ENCODE measurements around the gene CELA1.
A peak's percentile ranks its signal among the peaks of the same experiment; 100 is the strongest.

The CELA1 gene

DNA sequence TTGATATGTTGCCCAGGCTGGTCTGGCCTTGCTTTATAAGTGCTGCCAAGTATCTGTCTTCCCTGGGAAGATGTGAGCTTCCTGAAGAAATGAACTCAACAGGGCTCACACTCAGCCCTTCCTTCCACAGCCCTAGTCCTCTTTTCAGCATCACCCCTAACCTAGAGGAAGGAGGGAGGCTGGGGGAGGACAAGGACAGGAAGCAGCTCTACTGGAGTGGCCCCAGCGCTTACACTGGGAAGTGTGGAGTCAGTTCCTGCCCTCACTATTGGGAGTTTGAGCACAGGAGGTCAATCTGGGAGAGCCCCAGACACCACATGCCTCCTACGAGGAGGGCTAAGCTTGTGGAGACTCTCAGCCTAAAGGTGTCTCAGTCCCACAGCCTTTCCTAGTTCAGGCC, 27.9 kb upstream of the CELA1 start:
- no peak for DNase-seq

DNA sequence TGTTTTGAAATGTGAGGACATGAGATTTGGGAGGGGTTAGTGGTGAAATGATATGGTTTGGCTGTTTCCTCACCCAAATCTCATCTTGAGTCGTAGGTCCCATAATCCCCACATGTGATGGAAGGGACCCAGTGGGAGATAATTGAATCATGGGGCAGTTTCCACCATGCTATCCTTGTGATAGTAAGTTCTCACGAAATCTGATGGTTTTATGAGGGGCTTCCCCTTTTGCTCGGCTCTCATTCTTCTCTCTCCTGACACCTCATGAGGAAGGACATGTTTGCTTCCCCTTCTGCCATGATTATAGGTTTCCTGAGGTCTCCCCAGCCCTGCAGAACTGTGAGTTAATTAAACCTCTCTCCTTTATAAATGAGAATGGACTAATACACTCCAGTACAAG, 26.7 kb upstream of the CELA1 start:
- DNase-seq, result no peak

- no peak for DNase-seq
Measured at GRCh38 chr12:51372021-51372420, 25.5 kb upstream of the CELA1 start.

GRCh38 chr12:51371295-51371953, 24.9 kb upstream of the CELA1 start:
- no peak for DNase-seq

DNA sequence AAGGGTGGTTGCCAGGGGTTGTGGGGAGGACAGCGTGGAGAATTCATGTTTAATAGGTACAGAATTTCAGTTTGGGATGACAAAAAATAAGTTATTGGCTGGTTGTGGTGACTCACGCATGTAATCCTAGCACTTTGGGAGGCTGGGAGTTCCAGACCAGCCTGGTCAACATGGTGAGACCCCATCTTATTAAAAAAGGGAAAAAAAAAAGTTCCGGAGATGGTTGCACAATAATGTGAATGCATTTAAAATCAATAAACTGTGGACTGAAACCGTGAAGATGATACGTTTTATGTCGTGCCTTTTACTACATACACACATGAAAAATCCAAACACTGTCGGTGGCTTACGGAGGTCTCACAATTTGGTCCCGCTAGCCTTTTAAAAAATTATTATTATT, 24.2 kb upstream of the CELA1 start:
- no peak for DNase-seq

DNA sequence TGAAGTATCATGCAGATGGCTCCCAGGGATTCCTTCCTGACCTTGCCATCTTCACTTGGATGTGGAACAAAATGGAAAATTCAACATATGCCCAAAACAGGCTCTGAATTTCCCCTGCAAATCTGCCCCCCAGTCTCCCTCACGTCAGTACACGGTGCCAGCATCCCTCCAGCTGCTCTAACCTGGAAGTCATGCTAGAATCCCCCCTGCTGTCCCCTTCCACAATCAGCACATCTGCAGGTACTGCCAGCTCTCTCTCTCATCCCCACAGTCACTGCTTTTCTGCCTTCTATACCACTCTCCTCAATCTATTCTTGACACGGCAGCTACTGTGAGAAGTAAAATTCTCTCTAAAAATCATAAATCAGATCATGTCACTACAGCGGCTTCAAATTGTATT, 23.1 kb upstream of the CELA1 start:
- no peak for DNase-seq

- peak; percentile 54 for DNase-seq
Measured at GRCh38 chr12:51368640-51369517, 22.4 kb upstream of the CELA1 start.

DNA sequence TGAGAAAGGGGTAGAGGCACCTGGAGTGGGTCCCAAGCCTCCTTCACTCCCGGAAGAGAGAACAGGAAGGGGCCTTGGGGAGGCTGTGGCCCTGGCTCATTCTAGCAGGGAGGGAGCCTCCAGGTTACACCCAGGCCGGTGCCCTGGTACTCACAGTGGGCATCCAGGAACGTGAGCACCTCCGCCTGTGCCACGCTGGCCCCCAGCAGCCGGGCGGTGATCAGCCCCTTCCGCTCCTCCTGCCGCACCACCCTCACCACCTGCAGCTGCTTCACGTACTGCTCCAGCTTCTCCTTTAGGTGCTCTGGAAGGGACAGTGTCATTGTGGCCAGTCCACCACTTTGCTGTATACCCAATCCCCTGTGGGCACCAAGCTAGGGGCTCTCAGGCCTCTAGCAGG, 18.8 kb upstream of the CELA1 start:
- DNase-seq, result no peak

- no peak for DNase-seq
Measured at GRCh38 chr12:51364001-51364400, 17.5 kb upstream of the CELA1 start.

DNA sequence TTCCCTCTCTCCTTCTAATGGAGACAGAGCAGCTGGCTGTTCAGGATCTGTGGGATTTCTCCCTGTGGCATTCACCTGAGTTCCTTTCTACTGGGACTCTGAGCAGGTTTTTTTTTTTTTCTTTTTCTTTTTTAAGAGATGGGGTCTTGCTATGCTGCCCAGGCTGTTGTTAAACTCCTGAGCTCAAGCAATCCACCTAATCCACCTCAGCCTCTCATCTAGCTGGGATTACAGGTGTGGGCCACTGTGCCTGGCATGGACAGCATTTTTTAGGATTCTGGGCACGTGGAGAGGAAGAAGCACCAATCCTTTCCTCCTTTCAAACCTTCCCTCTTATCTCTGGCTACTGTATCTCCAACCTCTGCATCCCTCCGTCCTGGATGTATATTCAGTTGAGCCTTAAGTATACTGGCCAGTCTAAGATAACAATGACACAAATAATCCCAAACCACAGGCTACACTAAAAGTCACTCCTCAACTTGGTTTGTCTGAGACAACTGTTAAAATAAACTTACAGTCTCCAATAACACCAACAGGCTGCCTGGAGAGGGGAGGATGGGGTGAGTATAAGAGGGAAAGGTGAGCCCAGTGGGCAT, 16.4 kb upstream of the CELA1 start:
- DNase-seq, result no peak

DNA sequence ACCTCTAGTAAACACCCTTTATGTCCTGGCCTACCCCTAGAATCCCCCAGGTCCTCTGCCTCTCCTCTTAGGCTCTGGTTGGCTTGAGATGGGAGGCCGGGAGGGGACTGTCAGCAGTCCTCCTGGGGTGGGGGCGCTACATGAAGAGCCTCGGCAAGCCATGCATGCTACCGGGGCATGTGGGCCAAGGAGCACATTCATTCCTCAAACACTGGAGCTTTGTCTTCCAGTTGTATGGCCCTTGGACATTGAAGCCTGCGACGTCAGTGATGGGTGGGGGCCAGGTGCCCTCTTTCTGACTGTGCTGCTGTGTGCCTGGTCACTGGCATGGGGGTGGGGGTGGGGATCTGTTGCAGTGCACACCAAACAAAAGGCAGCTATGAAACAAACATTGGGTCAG, 15.8 kb upstream of the CELA1 start:
- DNase-seq, result no peak

- DNase-seq, result no peak
Measured at GRCh38 chr12:51361161-51362016, 14.9 kb upstream of the CELA1 start.

GRCh38 chr12:51360315-51360714, 13.8 kb upstream of the CELA1 start:
- DNase-seq, result no peak

- no peak for DNase-seq
Measured at GRCh38 chr12:51359851-51360250, 13.4 kb upstream of the CELA1 start.

- DNase-seq, result no peak
Measured at GRCh38 chr12:51358496-51358895, 12.0 kb upstream of the CELA1 start.

GRCh38 chr12:51357374-51358047, 11.0 kb upstream of the CELA1 start:
- no peak for DNase-seq

GRCh38 chr12:51351913-51352532, 5.5 kb upstream of the CELA1 start:
- DNase-seq, result no peak

- DNase-seq, result no peak
Measured at GRCh38 chr12:51349026-51349425, 2.5 kb upstream of the CELA1 start.

- no peak for DNase-seq
Measured at GRCh38 chr12:51348116-51348515, 1.6 kb upstream of the CELA1 start.

- DNase-seq, result no peak
Measured at GRCh38 chr12:51345681-51346080, 798 bp downstream of the CELA1 start.

- DNase-seq, result no peak
Measured at GRCh38 chr12:51343201-51343600, 3.3 kb downstream of the CELA1 start.

- no peak for DNase-seq
Measured at GRCh38 chr12:51342416-51342815, 4.1 kb downstream of the CELA1 start.
